Measurements from ENCODE around the gene KIFC1.

The KIFC1 gene

DNA sequence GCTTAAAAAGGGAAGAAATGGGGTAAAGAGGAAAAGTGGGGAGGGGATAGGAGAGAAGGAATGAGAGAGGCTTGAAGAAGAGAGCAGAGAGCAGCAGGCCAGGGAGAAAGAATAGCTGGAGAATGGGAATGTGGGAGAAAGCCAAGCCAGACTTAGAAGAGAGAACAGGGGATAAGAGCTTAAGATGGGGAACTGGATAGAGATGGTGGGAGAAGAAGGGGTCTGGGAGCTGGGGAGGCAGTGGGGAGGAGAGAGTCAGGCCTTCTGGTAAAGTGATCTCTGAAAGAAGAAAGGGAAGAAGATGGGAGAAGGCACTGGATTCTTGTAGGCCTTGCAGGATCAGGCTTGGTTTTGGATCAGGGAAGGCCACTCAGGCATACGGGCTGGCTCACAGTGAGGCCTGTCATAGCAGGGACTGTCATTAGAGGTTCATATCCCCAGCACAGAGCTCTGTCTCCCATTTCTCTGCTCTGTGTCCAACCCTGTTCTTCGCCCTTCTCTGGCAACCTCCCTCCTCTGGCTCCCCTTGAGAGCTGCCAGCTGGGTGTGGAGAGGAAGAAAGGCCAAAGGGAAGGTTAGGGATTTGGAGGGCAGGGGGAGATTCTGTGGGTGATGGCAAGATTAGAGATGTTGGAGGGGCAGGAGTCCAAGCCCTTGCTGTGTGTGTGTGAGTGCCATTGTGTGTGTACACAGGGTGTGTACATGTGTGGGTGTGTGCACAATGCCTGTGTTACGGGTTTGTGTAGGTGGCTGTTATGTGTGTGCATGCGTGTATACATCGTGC is 37.5 kb downstream of the KIFC1 start:
- Histone ChIP-seq H2BK12ac (ENCODE audit: low read length in 2 of 2) (no peak overlapping the region), H2AFZ (ENCODE audit: low read depth, low read length) (no peak overlapping the region), H2AK5ac (ENCODE audit: low read length, severe bottlenecking) (peak overlapping the region; percentile 10), H3K9ac (ENCODE audit: low read length) (peak overlapping the region; percentile 60), H3K18ac (ENCODE audit: low read depth in 1 of 2, low read length in 2 of 2) (no peak overlapping the region), H3K4me1 (ENCODE audit: control insufficient read depth, insufficient read depth, low read depth, low read length) (peaks cover 64% of the 10 kb centered on the region), H3K36me3 (ENCODE audit: control insufficient read depth in 1 of 2, insufficient read depth in 2 of 2, low read depth in 1 of 2, low read length in 2 of 2) (peaks cover 17 to 22% of the 10 kb centered on the region in 2 experiments), H3K9me3 (ENCODE audit: control insufficient read depth, low read length) (no peaks in the 10 kb centered on the region), H2BK15ac (ENCODE audit: low read depth, poor library complexity, severe bottlenecking) (no peak overlapping the region), H3K14ac (ENCODE audit: low read length in 2 of 2) (peak overlapping the region in 1 of 2 experiments; percentile 2), H3K27ac (ENCODE audit: low read length, poor library complexity, severe bottlenecking) (no peak overlapping the region), H3K79me1 (replicated peaks; ENCODE audit: low read length, poor library complexity, severe bottlenecking) (peaks cover 24% of the 10 kb centered on the region), H4K8ac (ENCODE audit: low read length) (no peak overlapping the region), H3K23ac (ENCODE audit: low read length in 2 of 2) (peak overlapping the region in 1 of 2 experiments; percentile 36), H3K4ac (ENCODE audit: low read depth in 1 of 2, low read length in 2 of 2) (no peak overlapping the region), H3K4me3 (ENCODE audit: insufficient read depth in 1 of 2, low read depth in 1 of 2, low read length in 2 of 2) (peak overlapping the region in 1 of 2 experiments; percentile 80), H3K4me2 (ENCODE audit: low read length, poor library complexity, severe bottlenecking) (peak overlapping the region; percentile 54), H2BK120ac (ENCODE audit: low read depth, low read length) (no peak overlapping the region), H4K91ac (ENCODE audit: low read length) (no peak overlapping the region), H2BK5ac (ENCODE audit: low read depth, low read length, poor library complexity, severe bottlenecking) (no peak overlapping the region), H3K27me3 (ENCODE audit: control insufficient read depth in 1 of 2, insufficient read depth in 1 of 2, low read length in 2 of 2) (no peaks in the 10 kb centered on the region)
- 88% methylated on average over 5 of the region's 5 CpGs for WGBS
- DNase-seq = no peak

DNA sequence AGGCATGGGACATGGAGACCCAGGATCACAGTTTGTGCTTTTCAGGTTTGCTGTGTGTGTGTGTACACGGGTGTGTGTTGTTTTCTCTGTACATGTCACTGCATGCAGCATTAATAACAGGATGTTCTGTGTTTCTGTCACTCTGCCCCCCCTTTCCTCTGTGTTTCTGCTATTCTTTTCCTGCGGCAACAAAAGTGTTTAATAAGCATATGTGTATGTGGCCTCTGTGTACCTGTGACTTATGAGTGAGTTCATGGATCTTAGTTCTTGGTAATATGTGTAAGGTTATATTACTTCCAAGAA is 38.1 kb downstream of the KIFC1 start:
- Histone ChIP-seq H3K79me1 (replicated peaks; ENCODE audit: low read length, poor library complexity, severe bottlenecking) (peaks cover 25% of the 10 kb centered on the region), H3K9me3 (ENCODE audit: control insufficient read depth, low read length) (no peaks in the 10 kb centered on the region), H4K91ac (ENCODE audit: low read length) (no peak overlapping the region), H2BK15ac (ENCODE audit: low read depth, poor library complexity, severe bottlenecking) (no peak overlapping the region), H3K36me3 (ENCODE audit: control insufficient read depth in 1 of 2, insufficient read depth in 2 of 2, low read depth in 1 of 2, low read length in 2 of 2) (peaks cover 17 to 21% of the 10 kb centered on the region in 2 experiments), H3K27ac (ENCODE audit: low read length, poor library complexity, severe bottlenecking) (no peak overlapping the region), H3K23ac (ENCODE audit: low read length in 2 of 2) (peak overlapping the region in 1 of 2 experiments; percentile 36), H3K4ac (ENCODE audit: low read depth in 1 of 2, low read length in 2 of 2) (no peak overlapping the region), H2BK12ac (ENCODE audit: low read length in 2 of 2) (no peak overlapping the region), H3K4me3 (ENCODE audit: insufficient read depth in 1 of 2, low read depth in 1 of 2, low read length in 2 of 2) (no peak overlapping the region), H3K27me3 (ENCODE audit: control insufficient read depth in 1 of 2, insufficient read depth in 1 of 2, low read length in 2 of 2) (no peaks in the 10 kb centered on the region), H3K4me2 (ENCODE audit: low read length, poor library complexity, severe bottlenecking) (no peak overlapping the region), H3K18ac (ENCODE audit: low read depth in 1 of 2, low read length in 2 of 2) (no peak overlapping the region), H4K8ac (ENCODE audit: low read length) (no peak overlapping the region), H3K9ac (ENCODE audit: low read length) (peak overlapping the region; percentile 60), H3K14ac (ENCODE audit: low read length in 2 of 2) (peak overlapping the region in 1 of 2 experiments; percentile 2), H2AFZ (ENCODE audit: low read depth, low read length) (no peak overlapping the region), H2AK5ac (ENCODE audit: low read length, severe bottlenecking) (no peak overlapping the region), H2BK120ac (ENCODE audit: low read depth, low read length) (no peak overlapping the region), H3K4me1 (ENCODE audit: control insufficient read depth, insufficient read depth, low read depth, low read length) (peaks cover 62% of the 10 kb centered on the region), H2BK5ac (ENCODE audit: low read depth, low read length, poor library complexity, severe bottlenecking) (no peak overlapping the region)
- WGBS = 78% methylated on average over 1 of the region's 2 CpGs
- DNase-seq = no peak

DNA sequence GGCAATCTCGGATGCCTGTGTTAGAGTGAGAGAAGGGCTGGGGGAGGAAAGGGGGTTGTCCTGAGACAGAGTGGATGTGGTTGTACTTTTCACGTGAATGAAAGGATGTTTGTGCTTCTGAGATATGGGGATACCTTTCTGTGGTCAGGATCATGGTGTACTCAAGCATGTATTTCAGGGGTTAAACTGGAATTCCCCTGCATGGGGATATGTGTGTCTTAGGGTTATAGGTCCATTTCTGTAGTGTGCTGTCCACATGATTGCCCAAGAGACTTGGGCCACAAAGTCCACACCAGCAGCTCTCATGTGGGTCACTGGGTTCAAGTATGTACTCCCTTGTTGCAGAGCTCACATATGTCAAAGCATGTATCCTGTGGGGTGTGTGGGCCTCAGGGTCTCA is 38.7 kb downstream of the KIFC1 start:
- H3K23ac ChIP-seq (ENCODE audit: low read length in 2 of 2) = peak overlapping the region in 1 of 2 experiments; percentile 37
- no peaks in the 10 kb centered on the region for H3K27me3 ChIP-seq (ENCODE audit: control insufficient read depth in 1 of 2, insufficient read depth in 1 of 2, low read length in 2 of 2)
- H3K4me3 ChIP-seq (ENCODE audit: insufficient read depth in 1 of 2, low read depth in 1 of 2, low read length in 2 of 2) = no peak overlapping the region
- peaks cover 28% of the 10 kb centered on the region for H3K79me1 ChIP-seq (replicated peaks; ENCODE audit: low read length, poor library complexity, severe bottlenecking)
- no peak overlapping the region for H2BK15ac ChIP-seq (ENCODE audit: low read depth, poor library complexity, severe bottlenecking)
- 71% methylated on average over 2 of the region's 2 CpGs for WGBS
- peak; percentile 59 for DNase-seq
- no peak overlapping the region for H3K14ac ChIP-seq (ENCODE audit: low read length in 2 of 2)
- no peak overlapping the region for H3K27ac ChIP-seq (ENCODE audit: low read length, poor library complexity, severe bottlenecking)
- no peak overlapping the region for H2BK120ac ChIP-seq (ENCODE audit: low read depth, low read length)
- H3K4me1 ChIP-seq (ENCODE audit: control insufficient read depth, insufficient read depth, low read depth, low read length) = peaks cover 57% of the 10 kb centered on the region
- H3K36me3 ChIP-seq (ENCODE audit: control insufficient read depth in 1 of 2, insufficient read depth in 2 of 2, low read depth in 1 of 2, low read length in 2 of 2) = peaks cover 17 to 26% of the 10 kb centered on the region in 2 experiments
- no peak overlapping the region for H2AFZ ChIP-seq (ENCODE audit: low read depth, low read length)
- peak overlapping the region; percentile 24 for H2AK5ac ChIP-seq (ENCODE audit: low read length, severe bottlenecking)
- no peak overlapping the region for H3K9ac ChIP-seq (ENCODE audit: low read length)
- H4K91ac ChIP-seq (ENCODE audit: low read length) = no peak overlapping the region
- H3K18ac ChIP-seq (ENCODE audit: low read depth in 1 of 2, low read length in 2 of 2) = peak overlapping the region in 1 of 2 experiments; percentile 18
- H2BK5ac ChIP-seq (ENCODE audit: low read depth, low read length, poor library complexity, severe bottlenecking) = no peak overlapping the region
- no peak overlapping the region for H3K4me2 ChIP-seq (ENCODE audit: low read length, poor library complexity, severe bottlenecking)
- no peak overlapping the region for H3K4ac ChIP-seq (ENCODE audit: low read depth in 1 of 2, low read length in 2 of 2)
- H4K8ac ChIP-seq (ENCODE audit: low read length) = no peak overlapping the region
- H2BK12ac ChIP-seq (ENCODE audit: low read length in 2 of 2) = no peak overlapping the region
- H3K9me3 ChIP-seq (ENCODE audit: control insufficient read depth, low read length) = no peaks in the 10 kb centered on the region

DNA sequence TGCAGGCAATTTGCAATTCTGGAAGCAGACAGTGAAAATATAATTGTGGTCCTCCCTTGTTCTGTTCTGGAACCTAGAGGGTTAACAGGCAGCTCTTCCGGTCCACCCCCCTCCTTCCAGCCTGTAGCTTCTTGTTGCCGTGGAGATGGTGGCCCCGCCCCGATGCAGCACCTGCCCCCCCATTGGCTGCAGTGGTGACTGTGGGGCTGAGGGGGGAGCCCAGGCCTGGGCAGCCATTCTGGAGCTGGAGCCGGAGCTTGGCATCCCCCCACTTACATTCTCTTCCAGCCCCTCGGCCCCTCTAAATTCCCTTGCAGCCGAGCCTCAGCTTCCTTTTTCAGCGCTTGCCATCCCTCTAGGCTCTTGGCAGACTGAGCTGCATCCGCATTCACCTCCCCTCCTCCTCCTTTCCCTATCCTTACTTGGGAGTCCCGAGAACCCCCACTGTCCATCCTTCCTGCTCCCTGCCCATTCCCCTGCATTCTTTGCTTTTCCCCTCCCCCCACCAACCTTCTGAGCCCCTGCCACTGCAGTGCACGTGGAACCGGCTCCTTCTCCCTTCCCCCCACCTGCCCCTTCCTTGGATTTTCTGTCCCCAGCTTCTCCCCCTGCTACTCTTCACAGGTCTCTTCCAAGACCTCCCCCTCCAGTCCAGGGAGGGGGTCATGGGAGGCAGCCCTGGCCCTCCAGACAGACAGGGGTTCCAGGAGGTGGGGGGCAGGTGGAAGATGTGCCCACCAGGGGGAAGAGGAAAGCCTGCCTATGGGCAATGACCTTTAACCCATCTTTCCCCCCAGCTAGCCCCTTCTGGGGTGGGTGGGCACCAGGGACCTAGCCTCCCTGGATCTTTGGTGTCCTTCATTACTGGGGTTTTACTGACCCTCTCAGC is 39.6 kb downstream of the KIFC1 start:
- H2BK15ac ChIP-seq (ENCODE audit: low read depth, poor library complexity, severe bottlenecking) = no peak overlapping the region
- WGBS = 4% methylated on average over 12 of the region's 12 CpGs
- H3K9ac ChIP-seq (ENCODE audit: low read length) = no peak overlapping the region

More for the DNA sequence above, 39.6 kb downstream of the KIFC1 start:
- Histone ChIP-seq H4K8ac (ENCODE audit: low read length) (no peak overlapping the region), H2BK5ac (ENCODE audit: low read depth, low read length, poor library complexity, severe bottlenecking) (no peak overlapping the region), H3K36me3 (ENCODE audit: control insufficient read depth in 1 of 2, insufficient read depth in 2 of 2, low read depth in 1 of 2, low read length in 2 of 2) (peaks cover 22 to 35% of the 10 kb centered on the region in 2 experiments), H3K9me3 (ENCODE audit: control insufficient read depth, low read length) (no peaks in the 10 kb centered on the region), H3K4me2 (ENCODE audit: low read length, poor library complexity, severe bottlenecking) (peak overlapping the region; percentile 50), H3K4ac (ENCODE audit: low read depth in 1 of 2, low read length in 2 of 2) (peak overlapping the region in 1 of 2 experiments; percentile 11), H2AFZ (ENCODE audit: low read depth, low read length) (no peak overlapping the region), H3K27me3 (ENCODE audit: control insufficient read depth in 1 of 2, insufficient read depth in 1 of 2, low read length in 2 of 2) (no peaks in the 10 kb centered on the region), H3K27ac (ENCODE audit: low read length, poor library complexity, severe bottlenecking) (no peak overlapping the region), H4K91ac (ENCODE audit: low read length) (no peak overlapping the region), H3K14ac (ENCODE audit: low read length in 2 of 2) (peak overlapping the region in 1 of 2 experiments; percentile 53), H3K4me3 (ENCODE audit: insufficient read depth in 1 of 2, low read depth in 1 of 2, low read length in 2 of 2) (no peak overlapping the region), H3K23ac (ENCODE audit: low read length in 2 of 2) (no peak overlapping the region), H2BK12ac (ENCODE audit: low read length in 2 of 2) (peak overlapping the region in 1 of 2 experiments; percentile 49), H3K79me1 (replicated peaks; ENCODE audit: low read length, poor library complexity, severe bottlenecking) (peaks cover 31% of the 10 kb centered on the region), H2AK5ac (ENCODE audit: low read length, severe bottlenecking) (peak overlapping the region; percentile 34), H2BK120ac (ENCODE audit: low read depth, low read length) (no peak overlapping the region), H3K4me1 (ENCODE audit: control insufficient read depth, insufficient read depth, low read depth, low read length) (peaks cover 57% of the 10 kb centered on the region), H3K18ac (ENCODE audit: low read depth in 1 of 2, low read length in 2 of 2) (peak overlapping the region in 1 of 2 experiments; percentile 11)
- peak; percentile 81 for DNase-seq

All from mesenchymal stem cell (in vitro differentiated cells and primary cell).